CD4-positive, alpha-beta T cell treated with Interleukin-6 for 4 hours (primary cell): ENCODE measurements around the gene RBP3.

Experiments used
- DNase-seq: peaks from one replicate; pipeline ENCODE4 v3.0.0-alpha.2; 2020; ENCODE audit warnings: mixed read lengths

RBP3 gene

DNA sequence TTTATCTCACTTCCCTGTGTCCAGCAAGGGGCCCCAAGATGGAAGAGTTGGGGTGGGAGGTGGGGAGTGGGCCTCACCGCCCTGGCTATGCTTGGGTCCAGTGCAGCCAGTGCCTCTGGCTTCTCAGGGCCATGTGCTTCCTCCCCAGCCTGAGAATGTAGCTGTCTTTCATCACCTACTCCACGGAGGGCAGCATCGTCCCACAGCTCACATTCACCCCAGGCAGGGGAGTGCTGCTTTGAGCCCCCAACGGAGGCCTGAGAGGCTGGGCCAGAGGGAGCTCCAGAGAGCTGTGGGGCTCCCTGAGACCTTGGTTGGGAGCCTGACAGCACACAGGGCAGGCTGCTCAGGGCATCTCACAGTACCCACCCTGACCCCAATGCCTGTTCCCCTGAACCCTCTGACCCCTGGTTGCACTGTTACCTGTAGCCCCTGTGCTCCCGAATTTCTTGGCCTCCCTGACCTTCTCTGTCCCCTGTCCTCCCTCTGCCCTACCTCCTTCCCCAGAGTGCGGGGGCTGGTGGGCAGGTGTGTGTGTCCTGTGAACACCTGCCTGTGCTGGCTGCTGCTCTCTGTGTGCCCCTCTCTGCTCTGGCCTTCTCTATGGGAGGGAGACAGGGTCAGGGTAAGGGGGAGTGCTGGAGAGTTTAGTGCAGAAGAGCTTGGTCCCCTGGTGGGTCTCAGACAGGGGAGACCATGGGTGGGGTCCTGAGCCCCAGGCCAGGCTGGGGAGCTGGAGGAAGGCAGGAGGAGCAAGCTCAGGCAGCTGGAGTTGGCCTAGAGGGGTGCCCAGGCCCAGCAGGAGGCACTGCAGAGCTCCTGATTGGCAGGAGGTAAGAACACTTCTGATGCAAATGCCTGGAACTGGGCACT lies 55.5 kb downstream of the RBP3 start:
- no peak for DNase-seq

GRCh38 chr10:47404446-47404845 lies 56.3 kb downstream of the RBP3 start:
- no peak for DNase-seq

DNA sequence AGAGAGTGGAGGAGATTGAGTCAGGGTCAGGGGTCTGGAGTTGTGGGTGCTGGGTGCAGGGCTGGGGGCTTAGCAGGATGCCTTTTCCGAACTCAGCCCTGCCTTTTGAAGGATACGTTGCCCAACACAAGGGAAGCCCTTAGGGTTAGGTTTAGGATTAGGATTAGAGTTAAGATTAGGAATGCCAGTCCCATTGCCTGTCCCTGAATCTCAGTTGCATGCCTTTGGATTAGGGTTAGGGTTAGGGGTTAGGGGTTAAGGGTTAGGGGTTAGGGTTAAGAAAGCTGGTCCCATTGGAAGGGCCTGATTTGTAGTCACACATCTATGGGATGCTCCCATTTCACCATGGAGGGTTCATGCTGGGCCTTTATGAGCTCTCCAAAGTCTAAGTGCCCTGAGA lies 56.8 kb downstream of the RBP3 start:
- DNase-seq = no peak

DNA sequence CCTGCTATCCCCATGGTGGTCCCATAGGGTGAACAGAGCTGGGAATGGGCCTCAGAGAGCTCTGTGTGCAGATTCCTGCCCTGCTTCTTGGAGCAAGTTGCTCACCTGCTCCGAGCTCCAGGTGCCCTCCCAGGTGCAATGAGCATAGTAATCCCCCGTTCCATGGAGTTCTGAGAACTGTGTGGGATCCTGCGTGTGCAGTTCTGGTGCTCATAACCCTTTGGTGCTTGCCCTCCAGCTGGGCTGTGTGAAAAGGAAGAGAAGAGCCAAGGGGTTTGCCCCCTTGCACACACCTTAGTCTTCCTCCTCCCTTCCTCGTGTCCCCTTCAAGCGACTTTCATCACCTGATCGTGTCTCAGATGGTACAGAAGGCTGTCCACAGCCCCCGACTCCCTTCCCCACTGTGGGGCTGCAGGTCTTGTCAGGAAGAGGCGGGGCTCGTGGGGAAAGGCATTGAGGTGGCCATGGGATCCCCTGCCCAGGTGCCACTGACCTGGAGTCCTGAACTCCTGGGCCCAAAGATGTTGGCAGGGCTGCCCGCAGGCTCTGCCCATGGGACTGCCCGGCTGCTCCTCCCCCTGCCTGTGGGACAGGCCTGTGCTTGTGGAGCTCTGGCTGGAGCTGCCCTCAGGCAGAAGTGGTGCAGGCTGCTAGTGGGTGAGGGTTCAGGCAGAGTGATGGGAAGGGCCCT lies 57.8 kb downstream of the RBP3 start:
- no peak for DNase-seq

- DNase-seq = no peak
Observed at GRCh38 chr10:47406548-47406869, 58.3 kb downstream of the RBP3 start.

GRCh38 chr10:47406870-47407691 lies 58.9 kb downstream of the RBP3 start:
- DNase-seq = no peak
